Nucleus accumbens (tissue), 56 donors: ENCODE data around the gene SDHB.

Experiments
- DNase-seq, 56 donors: peaks; one replicate each; lab custom pipeline; 2025; lab: John Stamatoyannopoulos, UW

Gene SDHB

DNA sequence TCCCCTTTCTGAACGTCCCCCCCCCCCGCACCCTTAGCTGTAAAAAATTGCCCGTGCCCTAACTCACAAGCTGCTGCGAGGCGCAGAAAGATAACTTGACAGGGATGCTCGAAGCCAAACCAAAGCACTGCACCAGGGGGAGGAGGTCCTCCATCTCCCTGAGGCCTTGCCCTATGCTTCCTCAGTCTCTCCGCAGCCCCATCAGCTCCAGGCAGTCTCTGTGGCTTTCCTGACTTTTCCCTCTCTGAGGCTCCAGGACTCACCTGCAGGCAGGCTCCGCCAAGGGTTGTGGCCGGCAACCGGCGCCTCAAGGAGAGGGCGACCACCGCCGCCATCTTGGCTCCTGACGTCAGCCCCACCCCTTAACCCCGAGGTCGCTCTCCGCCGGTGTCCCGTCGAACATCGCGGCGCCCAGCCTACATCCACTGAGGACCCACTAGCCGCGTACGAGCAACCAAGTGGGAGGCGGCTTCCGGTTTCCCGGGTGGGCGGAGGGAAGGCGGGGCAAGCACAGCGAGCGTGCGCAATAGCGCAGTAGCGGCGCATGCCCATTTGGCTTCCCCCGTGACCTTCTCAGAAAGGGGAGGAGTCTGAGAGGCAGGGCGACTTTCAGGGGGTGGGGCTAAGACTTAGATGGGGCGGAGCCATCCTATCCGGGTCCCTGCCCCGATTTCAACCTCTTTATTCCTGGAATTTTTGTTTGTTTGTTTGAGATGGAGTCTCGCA lies at the start of gene SDHB:
Gene SDHB, minus strand, starts transcription at position 348 of the 726 bp plus-strand sequence. Its CDS starts 13 bp downstream, at position 335.
- peak; percentile 82 to 100 (median 98) for DNase-seq

DNA sequence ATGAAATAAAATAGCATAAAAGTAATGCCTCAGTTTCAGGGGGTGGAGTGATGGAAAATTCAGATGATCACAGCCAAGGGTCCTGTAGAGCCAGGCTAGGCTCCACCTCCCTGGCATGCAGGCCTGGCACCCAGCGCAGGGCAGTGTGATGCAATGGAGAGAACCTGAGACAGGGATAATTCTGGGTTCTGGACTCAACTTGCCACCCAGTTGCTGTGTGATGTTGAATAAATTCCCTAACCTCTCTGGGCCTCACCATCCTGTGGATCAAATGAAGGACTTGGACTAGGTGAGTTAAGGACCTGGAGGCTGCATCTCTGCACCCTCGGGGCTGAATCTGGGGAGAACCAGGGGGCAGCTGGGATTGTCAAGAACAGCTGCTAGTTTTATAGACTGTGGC lies 48.4 kb upstream of the SDHB start:
- no peak for DNase-seq

DNA sequence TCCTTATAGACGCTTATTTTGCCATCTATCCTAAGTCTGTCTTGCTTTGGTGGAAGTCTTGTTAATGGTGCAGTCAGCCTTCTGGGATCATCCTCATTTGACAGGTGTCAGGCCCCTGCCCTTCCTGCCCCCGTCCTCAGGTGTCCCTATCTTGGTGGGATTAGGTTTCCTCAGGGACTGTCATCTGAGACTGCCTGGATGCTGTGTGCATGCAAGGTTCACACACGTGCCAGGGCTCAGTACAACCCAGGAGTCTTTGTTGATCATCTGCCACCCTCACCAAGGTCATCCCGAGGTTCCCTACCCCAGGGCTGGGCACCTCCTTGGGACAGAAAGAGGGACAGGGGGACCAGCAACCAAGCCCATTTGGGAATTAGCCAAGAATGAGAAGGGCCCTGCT lies 47.4 kb upstream of the SDHB start:
- DNase-seq = no peak

GRCh38 chr1:17099616-17100340 lies 45.9 kb upstream of the SDHB start:
- DNase-seq = no peak

DNA sequence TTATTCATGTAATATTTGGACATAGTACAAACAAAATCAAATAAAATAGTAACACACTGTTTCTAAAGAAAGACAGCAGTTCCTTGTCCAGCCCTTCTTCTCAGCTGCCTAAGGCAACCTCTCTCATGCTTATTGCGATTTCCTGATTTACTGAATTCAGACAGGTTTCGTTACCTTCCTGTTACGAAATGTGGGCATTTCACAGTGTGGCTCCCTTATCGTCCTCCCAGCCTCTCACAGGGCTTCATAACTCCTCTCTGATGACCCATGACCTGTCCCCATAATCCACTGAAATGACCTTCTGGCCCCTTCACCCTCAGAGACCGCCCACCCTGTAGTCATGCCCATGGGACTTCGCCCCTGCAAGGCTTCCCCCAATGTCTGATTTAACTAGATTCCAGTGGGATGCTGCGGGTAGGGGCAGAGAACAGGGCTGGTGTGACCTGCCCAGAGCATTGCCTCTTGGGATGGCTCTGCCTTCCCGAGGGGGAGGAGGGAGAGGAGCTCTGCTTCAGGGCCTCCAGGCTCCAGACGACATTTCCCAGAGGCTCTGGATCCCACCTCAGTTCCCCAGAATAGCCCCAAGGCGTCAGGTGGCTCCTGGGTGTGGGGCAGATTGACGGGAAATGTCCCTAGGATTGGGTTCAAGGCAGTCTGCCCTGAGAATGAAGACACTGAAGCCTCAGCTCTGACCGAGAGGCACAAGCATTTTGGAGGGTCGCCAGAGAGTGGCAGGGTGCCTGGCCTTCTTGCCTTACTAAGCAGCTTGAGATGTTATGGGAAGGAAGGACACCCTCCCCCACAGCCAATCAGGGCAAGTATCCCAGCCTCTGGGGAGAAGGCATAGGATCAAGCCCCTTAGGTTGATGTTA lies 44.9 kb upstream of the SDHB start:
- peak in 42 of 56 donors; percentile 17 to 78 (median 50) for DNase-seq

- DNase-seq = no peak
These were observed 44.0 kb upstream of the SDHB start for GRCh38 chr1:17097787-17098186.

- DNase-seq = no peak
These were observed 43.3 kb upstream of the SDHB start for GRCh38 chr1:17097147-17097546.

- DNase-seq = no peak
These were observed 42.8 kb upstream of the SDHB start for GRCh38 chr1:17096584-17096983.

DNA sequence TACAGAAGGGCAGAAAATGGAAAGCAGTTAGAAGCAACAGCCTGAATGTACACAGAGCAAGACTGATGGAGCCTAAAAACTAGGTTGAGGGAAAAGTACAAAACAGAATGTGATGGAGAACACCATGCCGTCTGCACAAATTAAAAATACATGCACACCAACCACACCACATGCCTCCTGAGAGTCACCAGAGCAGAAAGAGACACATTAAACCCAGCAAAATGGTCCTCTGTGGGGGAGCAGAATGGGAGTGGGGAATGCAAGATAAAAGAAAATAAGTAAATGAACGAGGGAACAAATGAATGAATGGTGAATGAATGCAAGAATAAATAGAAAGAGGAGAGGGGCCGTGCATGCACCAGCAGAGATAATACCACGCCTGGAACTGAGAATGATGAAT lies 41.3 kb upstream of the SDHB start:
- no peak for DNase-seq

DNA sequence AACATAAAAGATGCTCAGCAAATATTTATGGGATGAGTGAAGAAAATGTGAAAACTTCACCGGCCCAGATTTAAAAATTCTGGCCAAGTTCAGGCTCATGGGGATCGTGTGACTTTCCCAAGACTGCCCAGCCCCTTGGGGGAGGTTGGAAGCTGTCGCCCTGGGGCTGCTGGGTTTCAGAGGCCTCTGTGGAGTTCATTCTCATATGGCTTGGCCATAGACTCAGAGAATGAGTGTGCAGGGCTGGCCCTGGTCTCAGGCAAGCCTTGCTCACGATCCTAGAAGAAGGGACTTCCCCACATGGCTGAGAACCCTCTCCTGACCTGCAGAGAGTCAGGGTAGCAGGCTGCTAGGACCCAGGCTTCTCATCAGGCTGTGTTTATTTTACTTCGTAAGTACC lies 40.8 kb upstream of the SDHB start:
- DNase-seq = no peak

- no peak for DNase-seq
These were observed 40.1 kb upstream of the SDHB start for GRCh38 chr1:17093822-17094393.

DNA sequence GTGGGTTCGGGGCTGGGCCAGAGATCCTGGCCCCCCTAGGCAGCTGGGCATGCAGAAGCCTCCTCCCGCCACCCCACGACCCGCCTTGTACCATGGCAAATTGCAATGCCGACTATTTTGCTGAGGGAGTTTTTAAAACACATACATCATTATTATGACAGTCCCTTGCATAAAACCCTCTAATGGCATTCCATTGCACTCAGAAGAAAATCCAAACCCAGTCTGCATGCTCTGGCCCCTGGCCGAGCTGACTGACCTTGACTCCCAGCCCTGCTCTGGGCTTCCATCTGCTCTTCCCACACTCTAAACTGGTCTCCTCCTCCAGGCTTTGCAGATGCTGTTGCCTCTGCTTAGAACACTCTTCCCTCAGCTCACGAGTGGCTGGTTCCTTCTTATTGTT lies 37.4 kb upstream of the SDHB start:
- no peak for DNase-seq

GRCh38 chr1:17089506-17089905 lies 35.7 kb upstream of the SDHB start:
- DNase-seq = peak in 54 of 56 donors; percentile 36 to 96 (median 86)

GRCh38 chr1:17086751-17087150 lies 32.9 kb upstream of the SDHB start:
- peak in 1 of 56 donors; percentile 28 for DNase-seq

DNA sequence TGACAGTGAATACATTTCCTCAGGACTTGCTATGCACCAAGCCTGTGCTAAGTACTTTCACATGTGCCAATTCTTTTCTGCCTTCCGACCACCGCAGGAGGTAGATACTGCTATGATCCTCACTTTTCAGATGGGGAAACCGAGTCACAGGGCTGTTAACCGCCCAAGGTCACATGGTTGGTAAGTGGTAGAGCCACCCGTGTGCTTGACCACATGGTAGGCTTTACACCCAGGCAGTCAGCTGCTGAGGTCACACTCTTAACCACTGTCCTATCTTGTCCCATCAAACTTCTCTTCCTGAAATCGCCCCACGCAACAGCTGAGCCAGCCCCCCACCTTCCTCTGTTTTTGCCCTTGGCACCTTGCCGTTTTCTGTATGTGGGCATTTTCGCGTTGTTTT lies 31.0 kb upstream of the SDHB start:
- no peak for DNase-seq

GRCh38 chr1:17082761-17083160 lies 28.9 kb upstream of the SDHB start:
- no peak for DNase-seq

DNA sequence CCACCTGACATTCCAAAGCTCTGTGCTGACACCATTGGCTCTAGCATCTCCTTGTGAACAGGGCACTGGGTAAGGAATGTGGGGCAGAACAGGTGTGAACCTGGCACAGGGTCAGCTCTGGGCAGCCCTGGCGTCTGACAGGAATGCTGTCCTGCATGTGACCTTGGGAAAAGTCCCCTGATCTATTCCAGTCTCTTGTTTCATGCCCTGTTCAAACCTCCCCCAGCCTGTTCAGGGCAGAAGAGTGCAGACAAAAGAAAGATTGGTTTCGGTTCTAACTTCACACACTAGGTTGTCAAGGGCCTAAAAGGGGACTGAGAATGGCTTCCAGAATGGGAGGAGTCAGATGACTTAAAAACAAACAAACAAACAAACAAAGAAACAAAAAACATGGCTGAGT lies 27.6 kb upstream of the SDHB start:
- no peak for DNase-seq

DNA sequence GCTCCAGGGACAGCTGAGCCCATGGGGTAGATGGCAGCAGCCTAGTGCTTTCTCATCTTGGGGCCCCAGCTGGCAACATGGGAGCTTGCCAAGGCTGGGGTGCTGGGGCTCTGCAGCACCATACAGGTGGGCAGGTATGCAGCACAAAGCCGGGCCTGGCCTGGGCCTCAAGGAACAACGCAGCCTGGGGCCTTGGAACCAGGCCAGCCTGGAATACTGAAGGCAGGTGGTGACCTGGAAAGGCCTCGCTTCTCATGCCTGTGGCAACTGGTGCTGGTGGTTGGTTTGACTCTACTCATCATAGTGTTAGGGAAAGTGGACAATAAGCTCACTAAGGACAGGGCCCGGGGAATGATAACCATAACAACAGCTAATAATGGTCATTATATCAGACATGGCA lies 27.0 kb upstream of the SDHB start:
- no peak for DNase-seq

DNA sequence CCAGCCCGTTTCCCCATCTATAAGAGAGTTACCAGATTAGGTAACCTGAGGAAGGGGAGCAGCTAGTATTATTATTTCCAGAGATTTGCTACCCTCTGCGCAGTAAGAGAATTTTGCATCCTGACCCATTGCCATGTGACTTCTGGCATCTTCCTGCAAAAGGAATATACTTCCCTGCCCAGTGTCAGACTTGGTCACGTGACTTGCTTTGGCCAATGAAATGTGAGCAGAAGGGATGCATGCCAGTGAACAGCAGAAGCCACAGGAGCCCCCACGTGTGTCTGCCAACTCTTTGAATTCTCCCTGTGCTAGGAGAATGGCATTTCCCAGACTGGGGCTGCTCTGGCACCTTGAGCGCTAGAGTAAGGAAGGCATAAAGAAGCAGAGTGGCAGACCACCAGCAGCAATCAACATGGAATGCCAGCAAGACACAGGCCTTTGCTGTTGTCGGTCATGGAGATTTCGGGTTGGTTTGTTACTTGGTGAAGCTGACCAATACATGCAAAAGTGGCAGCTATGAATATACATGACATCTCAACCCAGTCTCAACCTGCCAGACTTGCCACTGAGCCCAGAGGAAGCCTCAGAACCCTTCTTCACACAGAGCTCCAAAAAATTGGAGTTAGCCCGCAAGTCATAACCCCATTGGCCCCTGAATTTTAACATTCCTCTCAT lies 26.4 kb upstream of the SDHB start:
- DNase-seq = no peak
